ENCODE data around the gene ZACN.

- TF ChIP-seq CTCF (IDR thresholded peaks at IDR 0.05) (no peak), EZH2 (IDR thresholded peaks at IDR 0.05) (no peak)
These were observed 18.8 kb downstream of the ZACN start for GRCh38 chr17:76097716-76098295.

Data from neural progenitor cell (in vitro differentiated cells).